GM23338 (cell line): Measurements from ENCODE around the gene GSTK1. TPM values are rescaled to one million over a fixed set of nuclear protein-coding genes. Genes with fewer than 3 reads are reported as not detected.

Experiments
- ATAC-seq: fragments of 200-7000 bp; cut with Tn5 transposase; 3 replicates; pipeline ENCODE4 v1.9.1; 2020
- DNase-seq: peaks from one replicate; pipeline ENCODE4 v3.0.0-alpha.2; 2015; ENCODE audit warnings: low spot score
- H2AFZ ChIP-seq: fragments of 200-600 bp; sonication (generic); 2 replicates; pipeline ENCODE4 v1.8.0; 2016; ENCODE audit warnings: antibody characterized with exemption, mild to moderate bottlenecking, moderate library complexity
- H3F3A ChIP-seq: fragments of 200-600 bp; sonication (generic); replicated peaks from 2 replicates; pipeline ENCODE4 v1.8.0; 2017; ENCODE audit warnings: antibody characterized with exemption, mixed run types, low read depth
- H3K27ac ChIP-seq: fragments of 200-600 bp; sonication (generic); 2 replicates; pipeline ENCODE4 v1.6.1; 2016; ENCODE audit warnings: low read depth
- H3K27me3 ChIP-seq: fragments of 200-600 bp; sonication (generic); 2 replicates; pipeline ENCODE4 v1.8.0; 2016; ENCODE audit warnings: mild to moderate bottlenecking, mixed run types, moderate library complexity; ENCODE audit not compliant: insufficient read depth
- H3K36me3 ChIP-seq: fragments of 200-600 bp; sonication (generic); 2 replicates; pipeline ENCODE4 v1.8.0; 2016; ENCODE audit warnings: mild to moderate bottlenecking; ENCODE audit not compliant: insufficient read depth
- H3K4me1 ChIP-seq: fragments of 200-600 bp; sonication (generic); 2 replicates; pipeline ENCODE4 v1.8.0; 2016; ENCODE audit warnings: mild to moderate bottlenecking, moderate library complexity; ENCODE audit not compliant: insufficient read depth
- H3K4me2 ChIP-seq: fragments of 200-600 bp; sonication (generic); 2 replicates; pipeline ENCODE4 v1.7.1; 2017; ENCODE audit warnings: mixed run types
- H3K4me3 ChIP-seq: fragments of 200-600 bp; sonication (generic); 2 replicates; pipeline ENCODE4 v1.6.1; 2016; ENCODE audit warnings: mixed run types
- H3K79me2 ChIP-seq: fragments of 200-600 bp; sonication (generic); replicated peaks from 2 replicates; pipeline ENCODE4 v1.8.0; 2017; ENCODE audit warnings: mild to moderate bottlenecking; ENCODE audit not compliant: insufficient read depth
- H3K9me2 ChIP-seq: fragments of 200-600 bp; sonication (generic); 2 replicates; pipeline ENCODE4 v1.8.0; 2017; ENCODE audit not compliant: insufficient read depth
- H4K20me1 ChIP-seq: fragments of 200-600 bp; sonication (generic); replicated peaks from 2 replicates; pipeline ENCODE4 v1.8.0; 2017; ENCODE audit warnings: mild to moderate bottlenecking; ENCODE audit not compliant: insufficient read depth
- H3K27ac Mint-ChIP-seq: 2 replicates; pipeline ENCODE4 v1.8.0; 2020; ENCODE audit warnings: inconsistent platforms, mild to moderate bottlenecking, moderate library complexity, mixed read lengths
- H3K27me3 Mint-ChIP-seq: 3 replicates; pipeline ENCODE4 v1.8.0; 2022; ENCODE audit warnings: low read depth, mild to moderate bottlenecking, moderate library complexity, mixed read lengths, inconsistent platforms; ENCODE audit not compliant: insufficient read depth, poor library complexity
- H3K36me3 Mint-ChIP-seq: 3 replicates; pipeline ENCODE4 v1.8.0; 2021; ENCODE audit warnings: low read depth, mild to moderate bottlenecking, inconsistent platforms, moderate library complexity, mixed read lengths
- H3K4me1 Mint-ChIP-seq: 3 replicates; pipeline ENCODE4 v1.8.0; 2020; ENCODE audit warnings: mild to moderate bottlenecking, inconsistent platforms, mixed read lengths
- H3K4me3 Mint-ChIP-seq: 3 replicates; pipeline ENCODE4 v1.8.0; 2021; ENCODE audit warnings: moderate library complexity, mild to moderate bottlenecking, inconsistent platforms, mixed read lengths
- H3K9me3 Mint-ChIP-seq: 3 replicates; pipeline ENCODE4 v1.8.0; 2020; ENCODE audit warnings: moderate library complexity, mild to moderate bottlenecking, inconsistent platforms, mixed read lengths
- CREB1 ChIP-seq: fragments of 250-450 bp; sonication (Bioruptor Pico); IDR thresholded peaks from 2 replicates; pipeline ENCODE4 v1.5.0; 2020; ENCODE audit warnings: low read depth, mild to moderate bottlenecking, moderate library complexity
- EZH2 ChIP-seq: fragments of 200-600 bp; sonication (generic); IDR thresholded peaks from one replicate; pipeline ENCODE4 v1.8.0; 2017; ENCODE audit warnings: antibody characterized with exemption, mild to moderate bottlenecking, low read depth; ENCODE audit not compliant: unreplicated experiment
- EZH2phosphoT487 ChIP-seq: fragments of 200-600 bp; sonication (generic); IDR thresholded peaks from one replicate; pipeline ENCODE4 v1.8.1; 2018; ENCODE audit warnings: antibody characterized with exemption; ENCODE audit not compliant: unreplicated experiment
- JUNB ChIP-seq: IDR thresholded peaks from one replicate; pipeline ENCODE4 v1.6.1; 2016; ENCODE audit warnings: antibody characterized with exemption; ENCODE audit not compliant: unreplicated experiment
- NANOG ChIP-seq: IDR thresholded peaks from 2 replicates; pipeline ENCODE4 v1.6.1; 2016; ENCODE audit warnings: antibody characterized with exemption, borderline replicate concordance
- POLR2AphosphoS5 ChIP-seq: IDR thresholded peaks from 2 replicates; pipeline ENCODE4 v1.6.1; 2016; ENCODE audit warnings: antibody characterized with exemption, low read depth
- STAT1 ChIP-seq: IDR thresholded peaks from one replicate; pipeline ENCODE4 v1.6.1; 2016; ENCODE audit warnings: antibody characterized with exemption; ENCODE audit not compliant: unreplicated experiment
- ZNF114 ChIP-seq: fragments of 250-450 bp; sonication (Bioruptor Pico); IDR thresholded peaks from 2 replicates; pipeline ENCODE4 v1.5.0; 2020; ENCODE audit warnings: mild to moderate bottlenecking, moderate library complexity
- ZNF331 ChIP-seq: fragments of 250-450 bp; sonication (Bioruptor Pico); IDR thresholded peaks from 2 replicates; pipeline ENCODE4 v1.5.0; 2020; ENCODE audit warnings: low read depth, mild to moderate bottlenecking, moderate library complexity
- polyA plus RNA-seq: library from polyadenylated mRNA; unstranded; fragments of >200 nt; fragmentation: Nextera tagmentation; extraction: Ambion mirVana; gene quantifications from 2 replicates; pipeline ENCODE4 v1.2.1, GENCODE V29; 2016
- total RNA-seq: library from RNA; depleted of rRNA; stranded (reverse); fragments of >200 nt; shearing (Covaris generic); gene quantifications from 2 replicates; pipeline ENCODE4 v1.2.3, GENCODE V29; 2014
- TF ChIP-seq, protein P1 (sequence below): IDR thresholded peaks from one replicate; pipeline ENCODE4 v1.6.1; 2018; ENCODE audit warnings: antibody characterized with exemption; ENCODE audit not compliant: unreplicated experiment
- TF ChIP-seq, protein P2 (sequence below), 2 experiments: fragments of 200-600 bp in 1 of 2; sonication (generic) in 1 of 2; conservative IDR thresholded peaks; 2 replicates each; pipeline versions ENCODE4 v1.5.1 to v1.6.1; 2016 to 2017; ENCODE audit warnings: antibody characterized with exemption in 2 of 2, low read depth in 2 of 2, mild to moderate bottlenecking in 2 of 2, moderate library complexity in 1 of 2
- TF ChIP-seq, protein P3 (sequence below): IDR thresholded peaks from 2 replicates; pipeline ENCODE4 v1.6.1; 2016; ENCODE audit warnings: antibody characterized with exemption
- TF ChIP-seq, protein P4 (sequence below): fragments of 250-450 bp; sonication (Bioruptor Pico); IDR thresholded peaks from 2 replicates; pipeline ENCODE4 v1.5.0; 2020; ENCODE audit warnings: mild to moderate bottlenecking, moderate library complexity

The GSTK1 gene
- total and polyA plus RNA-seq, 2 experiments from 2014 or later, result 26.4 to 27.5 TPM

DNA sequence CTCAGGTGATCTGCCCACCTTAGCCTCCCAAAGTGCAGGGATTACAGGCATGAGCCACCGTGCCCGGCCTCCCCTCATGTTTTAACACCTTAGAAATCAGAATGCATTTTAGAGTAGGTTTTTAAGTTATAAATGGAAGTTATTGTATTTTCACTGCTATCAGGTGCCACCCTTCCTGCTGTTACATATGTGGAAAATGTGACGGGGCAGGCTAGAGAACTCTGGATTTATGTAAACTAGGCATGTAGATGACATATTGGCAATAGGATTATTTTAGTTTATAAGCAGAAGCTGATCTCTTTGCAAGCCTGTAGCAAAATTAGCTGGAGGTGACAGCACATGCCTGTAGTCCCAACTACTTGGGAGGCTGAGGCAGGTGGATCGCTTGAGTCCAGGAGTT lies 27.1 kb downstream of the GSTK1 start (continued):
- TF ChIP-seq CREB1 (CRISPR knock-in tag), result no peak
- no peak for TF ChIP-seq EZH2
- TF ChIP-seq ZNF114 (CRISPR knock-in tag), result no peak
- TF ChIP-seq STAT1, result no peak

DNA sequence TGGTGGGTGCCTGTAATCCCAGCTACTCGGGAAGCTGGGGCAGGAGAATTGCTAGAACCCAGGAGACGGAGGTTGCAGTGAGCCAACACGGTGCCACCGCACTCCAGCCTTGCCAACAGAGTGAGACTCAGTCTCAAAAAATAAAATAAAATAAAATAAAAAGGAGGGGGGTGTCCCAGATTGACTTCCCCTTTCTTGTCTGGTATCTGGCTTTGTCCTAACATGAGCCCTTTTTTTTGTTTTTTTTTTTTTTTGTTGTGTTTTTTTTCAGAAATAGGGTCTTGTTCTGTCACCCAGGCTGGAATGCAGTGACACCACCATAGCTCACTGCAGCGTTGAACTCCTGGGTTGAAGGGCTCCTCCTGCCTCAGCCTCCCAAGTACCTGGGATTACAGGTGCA lies 29.6 kb downstream of the GSTK1 start:
- H3K4me1 Mint-ChIP-seq, result peaks cover 9% of the 10 kb centered on the region
- no peak overlapping the region for H3K27ac Mint-ChIP-seq
- Histone ChIP-seq H3K36me3 (peaks cover 56% of the 10 kb centered on the region), H3K4me2 (no peak overlapping the region), H3K79me2 (peaks cover 62% of the 10 kb centered on the region), H4K20me1 (peaks cover 28% of the 10 kb centered on the region), H3K27ac (no peak overlapping the region), H3F3A (no peaks in the 10 kb centered on the region), H2AFZ (no peak overlapping the region), H3K4me1 (peaks cover 11% of the 10 kb centered on the region; the same call in 1 of the 2 replicates), H3K9me2 (no peaks in the 10 kb centered on the region), H3K4me3 (no peak overlapping the region), H3K27me3 (no peaks in the 10 kb centered on the region)
- ATAC-seq (no peak), DNase-seq (no peak)
- TF ChIP-seq POLR2AphosphoS5 (no peak), ZNF331 (no peak), JUNB (no peak), STAT1 (no peak), NANOG (no peak), EZH2phosphoT487 (no peak), CREB1 (CRISPR knock-in tag) (no peak), ZNF114 (CRISPR knock-in tag) (no peak), EZH2 (no peak)
- TF ChIP-seq, protein P1, sequence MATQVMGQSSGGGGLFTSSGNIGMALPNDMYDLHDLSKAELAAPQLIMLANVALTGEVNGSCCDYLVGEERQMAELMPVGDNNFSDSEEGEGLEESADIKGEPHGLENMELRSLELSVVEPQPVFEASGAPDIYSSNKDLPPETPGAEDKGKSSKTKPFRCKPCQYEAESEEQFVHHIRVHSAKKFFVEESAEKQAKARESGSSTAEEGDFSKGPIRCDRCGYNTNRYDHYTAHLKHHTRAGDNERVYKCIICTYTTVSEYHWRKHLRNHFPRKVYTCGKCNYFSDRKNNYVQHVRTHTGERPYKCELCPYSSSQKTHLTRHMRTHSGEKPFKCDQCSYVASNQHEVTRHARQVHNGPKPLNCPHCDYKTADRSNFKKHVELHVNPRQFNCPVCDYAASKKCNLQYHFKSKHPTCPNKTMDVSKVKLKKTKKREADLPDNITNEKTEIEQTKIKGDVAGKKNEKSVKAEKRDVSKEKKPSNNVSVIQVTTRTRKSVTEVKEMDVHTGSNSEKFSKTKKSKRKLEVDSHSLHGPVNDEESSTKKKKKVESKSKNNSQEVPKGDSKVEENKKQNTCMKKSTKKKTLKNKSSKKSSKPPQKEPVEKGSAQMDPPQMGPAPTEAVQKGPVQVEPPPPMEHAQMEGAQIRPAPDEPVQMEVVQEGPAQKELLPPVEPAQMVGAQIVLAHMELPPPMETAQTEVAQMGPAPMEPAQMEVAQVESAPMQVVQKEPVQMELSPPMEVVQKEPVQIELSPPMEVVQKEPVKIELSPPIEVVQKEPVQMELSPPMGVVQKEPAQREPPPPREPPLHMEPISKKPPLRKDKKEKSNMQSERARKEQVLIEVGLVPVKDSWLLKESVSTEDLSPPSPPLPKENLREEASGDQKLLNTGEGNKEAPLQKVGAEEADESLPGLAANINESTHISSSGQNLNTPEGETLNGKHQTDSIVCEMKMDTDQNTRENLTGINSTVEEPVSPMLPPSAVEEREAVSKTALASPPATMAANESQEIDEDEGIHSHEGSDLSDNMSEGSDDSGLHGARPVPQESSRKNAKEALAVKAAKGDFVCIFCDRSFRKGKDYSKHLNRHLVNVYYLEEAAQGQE, result no peak
- TF ChIP-seq, protein P2, sequence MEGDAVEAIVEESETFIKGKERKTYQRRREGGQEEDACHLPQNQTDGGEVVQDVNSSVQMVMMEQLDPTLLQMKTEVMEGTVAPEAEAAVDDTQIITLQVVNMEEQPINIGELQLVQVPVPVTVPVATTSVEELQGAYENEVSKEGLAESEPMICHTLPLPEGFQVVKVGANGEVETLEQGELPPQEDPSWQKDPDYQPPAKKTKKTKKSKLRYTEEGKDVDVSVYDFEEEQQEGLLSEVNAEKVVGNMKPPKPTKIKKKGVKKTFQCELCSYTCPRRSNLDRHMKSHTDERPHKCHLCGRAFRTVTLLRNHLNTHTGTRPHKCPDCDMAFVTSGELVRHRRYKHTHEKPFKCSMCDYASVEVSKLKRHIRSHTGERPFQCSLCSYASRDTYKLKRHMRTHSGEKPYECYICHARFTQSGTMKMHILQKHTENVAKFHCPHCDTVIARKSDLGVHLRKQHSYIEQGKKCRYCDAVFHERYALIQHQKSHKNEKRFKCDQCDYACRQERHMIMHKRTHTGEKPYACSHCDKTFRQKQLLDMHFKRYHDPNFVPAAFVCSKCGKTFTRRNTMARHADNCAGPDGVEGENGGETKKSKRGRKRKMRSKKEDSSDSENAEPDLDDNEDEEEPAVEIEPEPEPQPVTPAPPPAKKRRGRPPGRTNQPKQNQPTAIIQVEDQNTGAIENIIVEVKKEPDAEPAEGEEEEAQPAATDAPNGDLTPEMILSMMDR (conservative IDR thresholded peaks at IDR 0.05; ENCODE audit: low read depth in 2 of 2), result no peak
- TF ChIP-seq, protein P3, sequence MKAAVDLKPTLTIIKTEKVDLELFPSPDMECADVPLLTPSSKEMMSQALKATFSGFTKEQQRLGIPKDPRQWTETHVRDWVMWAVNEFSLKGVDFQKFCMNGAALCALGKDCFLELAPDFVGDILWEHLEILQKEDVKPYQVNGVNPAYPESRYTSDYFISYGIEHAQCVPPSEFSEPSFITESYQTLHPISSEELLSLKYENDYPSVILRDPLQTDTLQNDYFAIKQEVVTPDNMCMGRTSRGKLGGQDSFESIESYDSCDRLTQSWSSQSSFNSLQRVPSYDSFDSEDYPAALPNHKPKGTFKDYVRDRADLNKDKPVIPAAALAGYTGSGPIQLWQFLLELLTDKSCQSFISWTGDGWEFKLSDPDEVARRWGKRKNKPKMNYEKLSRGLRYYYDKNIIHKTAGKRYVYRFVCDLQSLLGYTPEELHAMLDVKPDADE, result no peak
- TF ChIP-seq, protein P4, sequence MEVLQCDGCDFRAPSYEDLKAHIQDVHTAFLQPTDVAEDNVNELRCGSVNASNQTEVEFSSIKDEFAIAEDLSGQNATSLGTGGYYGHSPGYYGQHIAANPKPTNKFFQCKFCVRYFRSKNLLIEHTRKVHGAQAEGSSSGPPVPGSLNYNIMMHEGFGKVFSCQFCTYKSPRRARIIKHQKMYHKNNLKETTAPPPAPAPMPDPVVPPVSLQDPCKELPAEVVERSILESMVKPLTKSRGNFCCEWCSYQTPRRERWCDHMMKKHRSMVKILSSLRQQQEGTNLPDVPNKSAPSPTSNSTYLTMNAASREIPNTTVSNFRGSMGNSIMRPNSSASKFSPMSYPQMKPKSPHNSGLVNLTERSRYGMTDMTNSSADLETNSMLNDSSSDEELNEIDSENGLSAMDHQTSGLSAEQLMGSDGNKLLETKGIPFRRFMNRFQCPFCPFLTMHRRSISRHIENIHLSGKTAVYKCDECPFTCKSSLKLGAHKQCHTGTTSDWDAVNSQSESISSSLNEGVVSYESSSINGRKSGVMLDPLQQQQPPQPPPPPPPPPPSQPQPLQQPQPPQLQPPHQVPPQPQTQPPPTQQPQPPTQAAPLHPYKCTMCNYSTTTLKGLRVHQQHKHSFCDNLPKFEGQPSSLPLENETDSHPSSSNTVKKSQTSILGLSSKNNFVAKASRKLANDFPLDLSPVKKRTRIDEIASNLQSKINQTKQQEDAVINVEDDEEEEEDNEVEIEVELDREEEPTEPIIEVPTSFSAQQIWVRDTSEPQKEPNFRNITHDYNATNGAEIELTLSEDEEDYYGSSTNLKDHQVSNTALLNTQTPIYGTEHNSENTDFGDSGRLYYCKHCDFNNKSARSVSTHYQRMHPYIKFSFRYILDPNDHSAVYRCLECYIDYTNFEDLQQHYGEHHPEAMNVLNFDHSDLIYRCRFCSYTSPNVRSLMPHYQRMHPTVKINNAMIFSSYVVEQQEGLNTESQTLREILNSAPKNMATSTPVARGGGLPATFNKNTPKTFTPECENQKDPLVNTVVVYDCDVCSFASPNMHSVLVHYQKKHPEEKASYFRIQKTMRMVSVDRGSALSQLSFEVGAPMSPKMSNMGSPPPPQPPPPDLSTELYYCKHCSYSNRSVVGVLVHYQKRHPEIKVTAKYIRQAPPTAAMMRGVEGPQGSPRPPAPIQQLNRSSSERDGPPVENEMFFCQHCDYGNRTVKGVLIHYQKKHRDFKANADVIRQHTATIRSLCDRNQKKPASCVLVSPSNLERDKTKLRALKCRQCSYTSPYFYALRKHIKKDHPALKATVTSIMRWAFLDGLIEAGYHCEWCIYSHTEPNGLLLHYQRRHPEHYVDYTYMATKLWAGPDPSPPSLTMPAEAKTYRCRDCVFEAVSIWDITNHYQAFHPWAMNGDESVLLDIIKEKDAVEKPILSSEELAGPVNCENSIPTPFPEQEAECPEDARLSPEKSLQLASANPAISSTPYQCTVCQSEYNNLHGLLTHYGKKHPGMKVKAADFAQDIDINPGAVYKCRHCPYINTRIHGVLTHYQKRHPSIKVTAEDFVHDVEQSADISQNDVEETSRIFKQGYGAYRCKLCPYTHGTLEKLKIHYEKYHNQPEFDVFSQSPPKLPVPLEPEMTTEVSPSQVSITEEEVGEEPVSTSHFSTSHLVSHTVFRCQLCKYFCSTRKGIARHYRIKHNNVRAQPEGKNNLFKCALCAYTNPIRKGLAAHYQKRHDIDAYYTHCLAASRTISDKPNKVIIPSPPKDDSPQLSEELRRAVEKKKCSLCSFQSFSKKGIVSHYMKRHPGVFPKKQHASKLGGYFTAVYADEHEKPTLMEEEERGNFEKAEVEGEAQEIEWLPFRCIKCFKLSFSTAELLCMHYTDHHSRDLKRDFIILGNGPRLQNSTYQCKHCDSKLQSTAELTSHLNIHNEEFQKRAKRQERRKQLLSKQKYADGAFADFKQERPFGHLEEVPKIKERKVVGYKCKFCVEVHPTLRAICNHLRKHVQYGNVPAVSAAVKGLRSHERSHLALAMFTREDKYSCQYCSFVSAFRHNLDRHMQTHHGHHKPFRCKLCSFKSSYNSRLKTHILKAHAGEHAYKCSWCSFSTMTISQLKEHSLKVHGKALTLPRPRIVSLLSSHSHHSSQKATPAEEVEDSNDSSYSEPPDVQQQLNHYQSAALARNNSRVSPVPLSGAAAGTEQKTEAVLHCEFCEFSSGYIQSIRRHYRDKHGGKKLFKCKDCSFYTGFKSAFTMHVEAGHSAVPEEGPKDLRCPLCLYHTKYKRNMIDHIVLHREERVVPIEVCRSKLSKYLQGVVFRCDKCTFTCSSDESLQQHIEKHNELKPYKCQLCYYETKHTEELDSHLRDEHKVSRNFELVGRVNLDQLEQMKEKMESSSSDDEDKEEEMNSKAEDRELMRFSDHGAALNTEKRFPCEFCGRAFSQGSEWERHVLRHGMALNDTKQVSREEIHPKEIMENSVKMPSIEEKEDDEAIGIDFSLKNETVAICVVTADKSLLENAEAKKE (CRISPR knock-in tag), result no peak
- H3K4me3 Mint-ChIP-seq, result no peak overlapping the region
- H3K27me3 Mint-ChIP-seq, result peaks cover 9% of the 10 kb centered on the region
- H3K36me3 Mint-ChIP-seq, result peaks cover 78% of the 10 kb centered on the region
- H3K9me3 Mint-ChIP-seq, result peaks cover 1% of the 10 kb centered on the region; the same call in 2 of the 3 replicates
